GM19468 (cell line): ENCODE measurements around the gene IL26.

Source experiments
- ATAC-seq: cut with Tn5 transposase; IDR thresholded peaks from one replicate; pipeline ENCODE4 v1.9.1; 2021; ENCODE audit warnings: mild to moderate bottlenecking, moderate library complexity, moderate number of reproducible peaks; ENCODE audit not compliant: unreplicated experiment; ENCODE audit errors: extremely low read depth

IL26 gene, protein sequence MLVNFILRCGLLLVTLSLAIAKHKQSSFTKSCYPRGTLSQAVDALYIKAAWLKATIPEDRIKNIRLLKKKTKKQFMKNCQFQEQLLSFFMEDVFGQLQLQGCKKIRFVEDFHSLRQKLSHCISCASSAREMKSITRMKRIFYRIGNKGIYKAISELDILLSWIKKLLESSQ

GRCh38 chr12:68225576-68226476 lies at the start of gene IL26:
IL26 (minus strand) TSS chr12:68225810; CDS start chr12:68225756, 54 bp downstream.
- no peak for ATAC-seq

DNA sequence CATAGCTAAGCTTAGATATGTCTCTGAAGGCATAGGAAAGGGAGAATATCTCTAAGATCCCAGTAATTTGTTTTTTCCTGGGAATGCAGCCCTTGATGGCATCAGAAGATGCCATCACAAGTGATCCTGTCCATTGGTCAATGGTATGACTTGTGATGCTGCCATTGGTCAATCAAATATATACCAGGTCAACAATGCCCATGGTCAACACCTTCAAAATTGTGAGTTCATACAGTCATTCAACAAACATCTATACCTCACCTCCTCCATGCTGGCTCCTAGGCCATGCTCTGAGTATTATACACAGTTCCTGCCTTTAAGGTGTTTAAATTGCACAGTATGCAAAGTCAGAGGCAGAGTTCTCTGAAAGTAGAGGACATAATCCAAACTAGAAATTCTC lies 47.1 kb upstream of the IL26 start:
- ATAC-seq, result no peak

DNA sequence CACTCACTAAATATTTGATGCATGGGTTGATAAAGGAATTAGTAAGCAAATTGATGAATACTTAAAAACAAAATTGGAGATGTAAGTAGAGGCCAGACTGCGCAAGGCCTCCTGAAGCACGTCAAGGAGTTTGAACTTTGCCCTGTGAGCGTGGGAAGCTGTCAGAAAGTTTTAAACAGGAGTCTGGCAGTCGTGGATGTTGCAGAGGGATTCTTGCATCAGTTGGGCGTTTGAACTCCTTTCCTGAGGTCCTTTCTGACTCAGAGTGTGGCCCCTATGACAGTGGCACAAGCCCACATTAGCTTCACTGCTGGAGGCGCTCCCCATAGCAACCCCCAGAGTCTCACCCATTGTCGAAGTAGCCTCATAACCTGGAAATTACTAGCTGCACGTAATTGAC lies 45.7 kb upstream of the IL26 start:
- no peak for ATAC-seq

- ATAC-seq, result no peak
These were observed 44.7 kb upstream of the IL26 start for GRCh38 chr12:68270358-68270757.

DNA sequence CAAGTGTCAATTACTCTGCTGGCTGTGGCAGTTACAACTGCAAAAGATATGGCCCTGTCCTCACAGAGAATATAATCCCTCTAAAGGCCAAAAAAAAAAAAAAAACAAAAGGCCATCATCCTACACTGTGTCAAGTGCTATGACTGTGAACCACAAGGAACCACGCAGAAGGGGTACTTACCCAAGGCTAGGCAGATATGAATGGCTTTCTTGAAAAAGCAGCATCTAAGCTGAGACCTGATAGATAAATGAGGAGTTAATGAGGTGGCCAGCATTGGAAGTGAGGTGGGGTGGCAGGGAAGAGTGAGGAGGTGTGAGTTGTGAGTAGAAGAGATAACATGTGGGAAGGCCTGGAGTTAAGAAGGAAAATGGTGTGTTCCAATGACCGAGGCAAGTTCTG lies 44.2 kb upstream of the IL26 start:
- ATAC-seq, result no peak

DNA sequence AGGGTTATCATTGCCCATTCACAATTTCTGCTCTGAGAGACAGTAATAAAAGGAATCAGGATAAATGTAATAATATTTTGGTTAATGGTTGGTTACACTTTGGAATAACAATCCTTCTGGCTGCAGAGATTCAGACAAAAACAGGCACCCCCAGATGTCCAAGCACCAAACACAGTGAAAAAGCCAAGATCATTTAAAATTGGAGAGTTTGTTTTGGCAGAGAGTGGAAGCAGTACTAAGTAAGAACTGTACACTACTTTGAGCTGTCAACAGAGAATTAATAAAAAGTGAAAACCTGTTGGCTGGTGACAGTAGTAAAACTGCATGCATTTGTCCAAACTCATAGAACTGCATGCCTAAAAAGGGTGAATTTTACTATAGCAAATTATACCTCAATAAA lies 43.4 kb upstream of the IL26 start:
- ATAC-seq, result no peak

- ATAC-seq, result no peak
These were observed 42.3 kb upstream of the IL26 start for GRCh38 chr12:68267892-68268396.

- ATAC-seq, result no peak
These were observed 39.2 kb upstream of the IL26 start for GRCh38 chr12:68264857-68265256.

- no peak for ATAC-seq
These were observed 38.7 kb upstream of the IL26 start for GRCh38 chr12:68264158-68264855.

GRCh38 chr12:68263366-68263765 lies 37.8 kb upstream of the IL26 start:
- ATAC-seq, result no peak

DNA sequence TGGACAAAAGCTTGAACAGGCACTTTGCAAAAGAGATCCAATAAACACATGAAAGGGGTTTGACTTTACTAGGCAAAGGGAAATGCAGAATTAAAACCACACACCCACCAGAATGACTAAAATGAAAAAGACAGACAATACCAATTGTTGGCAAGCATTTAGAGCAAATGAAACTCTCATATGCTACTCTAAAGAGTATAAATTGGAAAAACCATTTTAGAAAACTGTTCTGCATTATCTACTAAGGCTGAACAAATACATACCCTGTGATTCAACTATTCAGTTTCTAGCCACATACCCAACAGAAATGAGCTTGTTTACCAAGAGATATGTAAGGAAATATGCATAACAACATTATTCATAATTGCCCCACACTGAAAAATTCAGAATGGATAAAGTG lies 36.3 kb upstream of the IL26 start:
- ATAC-seq, result no peak

- no peak for ATAC-seq
These were observed 34.5 kb upstream of the IL26 start for GRCh38 chr12:68260153-68260552.

GRCh38 chr12:68259318-68259940 lies 33.8 kb upstream of the IL26 start:
- ATAC-seq, result no peak

DNA sequence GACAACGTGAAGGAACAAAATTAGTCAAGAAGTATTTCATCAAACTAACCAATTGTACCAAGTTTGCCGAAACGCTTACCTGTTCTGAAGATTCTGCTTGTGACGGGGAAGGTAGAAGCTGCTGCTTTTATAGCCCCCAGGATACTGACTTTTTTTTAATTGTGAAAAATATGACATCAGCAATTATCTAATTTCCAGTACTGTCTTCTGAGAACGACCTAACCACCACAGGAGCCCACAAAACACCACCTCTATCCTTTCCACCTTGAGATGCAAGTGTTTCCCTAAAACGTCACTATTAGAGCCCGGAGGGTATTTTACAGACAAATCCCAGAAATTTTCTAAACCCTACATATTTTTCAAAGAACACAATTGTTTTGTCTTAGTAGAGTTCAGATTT lies 27.9 kb upstream of the IL26 start, which contains the start of gene IL22:
Gene IL22, minus strand, starts transcription at position 101 of the 400 bp plus-strand sequence. CDS start 156 bp downstream, outside the sequence.
- no peak for ATAC-seq

GRCh38 chr12:68252077-68252476 lies 26.5 kb upstream of the IL26 start:
- no peak for ATAC-seq

DNA sequence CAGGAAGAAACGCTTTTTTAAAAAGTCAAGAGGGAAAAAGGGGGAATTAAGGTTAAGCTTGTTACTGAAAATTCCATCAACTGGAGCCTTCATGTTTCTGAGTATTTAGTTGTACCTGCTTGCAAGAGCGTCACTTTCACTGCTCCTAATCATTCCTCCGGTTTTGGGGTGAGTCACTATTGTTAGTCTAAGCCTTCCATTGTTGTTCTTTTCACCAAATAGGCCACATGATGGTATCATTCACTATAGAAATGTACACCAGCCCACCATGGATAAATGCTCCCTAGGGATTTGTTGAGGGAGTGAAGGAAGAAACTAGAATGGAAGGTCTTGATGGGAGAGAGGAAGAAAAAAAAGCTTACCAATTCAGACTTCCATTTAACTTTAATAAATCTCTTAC lies 24.8 kb upstream of the IL26 start:
- no peak for ATAC-seq

DNA sequence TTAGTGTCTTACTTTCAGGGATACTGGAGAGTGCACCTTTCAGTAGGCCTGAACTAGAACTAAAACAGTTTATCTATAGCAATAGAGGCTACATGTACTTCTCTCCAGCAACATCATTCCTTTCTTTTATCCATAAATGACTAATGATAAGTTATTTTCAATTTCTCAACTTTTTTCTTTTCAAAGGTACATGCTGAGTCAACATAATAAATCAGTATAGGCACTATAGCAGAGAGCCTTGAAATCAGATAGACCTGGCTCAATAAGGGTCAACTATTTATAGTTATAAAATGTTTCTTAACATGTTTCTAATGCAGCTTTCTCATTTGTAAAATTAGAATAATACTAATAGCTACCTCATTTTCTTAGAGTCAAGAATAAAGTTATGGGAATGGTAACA lies 22.2 kb upstream of the IL26 start:
- ATAC-seq, result no peak

GRCh38 chr12:68246350-68246749 lies 20.7 kb upstream of the IL26 start:
- ATAC-seq, result no peak

- ATAC-seq, result no peak
These were observed 19.8 kb upstream of the IL26 start for GRCh38 chr12:68245180-68246021.

DNA sequence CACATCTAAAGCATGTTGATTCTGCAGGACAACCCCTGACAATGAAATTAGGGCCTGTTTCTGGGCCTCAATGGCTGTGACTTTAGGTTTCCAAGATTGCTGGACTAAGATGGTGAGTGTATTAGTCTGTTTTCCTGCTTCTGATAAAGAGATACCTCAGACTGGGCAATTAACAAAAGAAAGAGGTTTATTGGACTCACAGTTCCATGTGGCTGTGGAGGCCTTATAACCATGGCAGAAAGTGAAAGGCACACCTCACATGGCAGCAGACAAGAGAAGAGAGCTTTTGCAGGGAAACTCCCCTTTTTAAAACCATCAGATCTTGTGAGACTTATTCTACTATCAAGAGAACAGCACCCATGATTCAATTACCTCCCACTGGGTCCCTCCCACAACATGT lies 17.2 kb upstream of the IL26 start:
- no peak for ATAC-seq
